Upper lobe of left lung (tissue), 4 donors: Measurements from ENCODE around the gene PEX12.

Experiments
- EP300 ChIP-seq, 4 donors: sonication (generic); formaldehyde crosslinking; IDR thresholded peaks; one replicate each; pipeline ENCODE4 v1.5.1; 2017; ENCODE audit warnings: antibody characterized with exemption in 4 of 4, control low read depth in 2 of 4
- POLR2AphosphoS5 ChIP-seq, 2 donors: sonication (generic); formaldehyde crosslinking; IDR thresholded peaks; one replicate each; pipeline ENCODE4 v1.5.1; 2017; ENCODE audit warnings: antibody characterized with exemption in 2 of 2
- TF ChIP-seq, protein P1 (sequence below), 6 experiments: fragments of 450-650 bp in 4 of 6; fragments of 200-600 bp in 2 of 6; sonication (generic) in 2 of 6; IDR thresholded peaks; one replicate each; pipeline ENCODE4 v1.5.1; 2016 to 2019; ENCODE audit warnings: antibody characterized with exemption in 6 of 6

DNA sequence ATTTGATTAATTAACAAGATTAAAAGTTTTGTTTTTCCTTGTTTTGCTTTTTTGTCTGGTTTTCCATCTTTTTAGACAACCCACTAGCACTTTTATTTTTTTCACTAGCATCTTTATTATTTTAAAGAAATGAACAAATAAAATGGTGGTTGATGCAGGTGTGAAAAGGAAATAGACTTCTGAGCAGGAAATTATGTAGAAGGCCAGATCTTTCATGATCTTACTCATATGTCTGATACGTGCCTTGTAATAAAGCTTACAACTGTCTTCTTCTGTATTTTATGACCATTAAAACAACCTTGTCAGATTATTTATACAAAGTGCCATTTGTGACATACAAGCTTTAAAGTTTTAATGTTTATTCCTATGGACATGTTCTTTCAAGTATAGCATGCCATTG lies 47.2 kb downstream of the PEX12 start:
- TF ChIP-seq, protein P1, sequence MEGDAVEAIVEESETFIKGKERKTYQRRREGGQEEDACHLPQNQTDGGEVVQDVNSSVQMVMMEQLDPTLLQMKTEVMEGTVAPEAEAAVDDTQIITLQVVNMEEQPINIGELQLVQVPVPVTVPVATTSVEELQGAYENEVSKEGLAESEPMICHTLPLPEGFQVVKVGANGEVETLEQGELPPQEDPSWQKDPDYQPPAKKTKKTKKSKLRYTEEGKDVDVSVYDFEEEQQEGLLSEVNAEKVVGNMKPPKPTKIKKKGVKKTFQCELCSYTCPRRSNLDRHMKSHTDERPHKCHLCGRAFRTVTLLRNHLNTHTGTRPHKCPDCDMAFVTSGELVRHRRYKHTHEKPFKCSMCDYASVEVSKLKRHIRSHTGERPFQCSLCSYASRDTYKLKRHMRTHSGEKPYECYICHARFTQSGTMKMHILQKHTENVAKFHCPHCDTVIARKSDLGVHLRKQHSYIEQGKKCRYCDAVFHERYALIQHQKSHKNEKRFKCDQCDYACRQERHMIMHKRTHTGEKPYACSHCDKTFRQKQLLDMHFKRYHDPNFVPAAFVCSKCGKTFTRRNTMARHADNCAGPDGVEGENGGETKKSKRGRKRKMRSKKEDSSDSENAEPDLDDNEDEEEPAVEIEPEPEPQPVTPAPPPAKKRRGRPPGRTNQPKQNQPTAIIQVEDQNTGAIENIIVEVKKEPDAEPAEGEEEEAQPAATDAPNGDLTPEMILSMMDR (IDR thresholded peaks at IDR 0.05): no peak
- TF ChIP-seq EP300 (IDR thresholded peaks at IDR 0.05): no peak
- no peak for TF ChIP-seq POLR2AphosphoS5 (IDR thresholded peaks at IDR 0.05)
